Heart left ventricle (tissue), 16 donors: ENCODE measurements around the gene MAML2. TPM values are rescaled to one million over a fixed set of nuclear protein-coding genes. Genes with fewer than 3 reads are reported as not detected.

Source experiments
- ATAC-seq, 4 donors: fragments of 200-7000 bp; cut with Tn5 transposase; one replicate each; pipeline ENCODE4 v1.9.1; 2020 to 2022; ENCODE audit warnings: moderate library complexity in 4 of 4, mild to moderate bottlenecking in 3 of 4, moderate number of reproducible peaks in 1 of 4
- DNase-seq, 5 donors: peaks; one replicate each; pipeline ENCODE4 v3.0.0-alpha.2; 2020
- H3K27ac ChIP-seq, 12 donors: fragments of 200-600 bp; sonication (generic) in 4 of 12; one replicate each; pipeline versions ENCODE4 v1.5.0 to v1.8.0; 2016 to 2022; ENCODE audit warnings: mild to moderate bottlenecking in 2 of 12
- H3K27me3 ChIP-seq, 9 donors: fragments of 200-600 bp; sonication (generic) in 2 of 9; one replicate each; pipeline versions ENCODE4 v1.5.1 to v1.8.0; 2016 to 2022; ENCODE audit warnings: mild to moderate bottlenecking in 3 of 9
- H3K36me3 ChIP-seq, 9 donors: fragments of 200-600 bp; sonication (generic) in 2 of 9; one replicate each; pipeline versions ENCODE4 v1.5.0 to v1.8.0; 2018 to 2022; ENCODE audit warnings: mild to moderate bottlenecking in 2 of 9
- H3K4me1 ChIP-seq, 12 donors: fragments of 200-600 bp; sonication (generic) in 4 of 12; one replicate each; pipeline versions ENCODE4 v1.5.0 to v1.8.0; 2016 to 2022; ENCODE audit warnings: mild to moderate bottlenecking in 3 of 12
- H3K4me3 ChIP-seq, 12 donors: fragments of 200-600 bp; sonication (generic) in 4 of 12; one replicate each; pipeline versions ENCODE4 v1.5.0 to v1.8.0; 2017 to 2022; ENCODE audit warnings: mild to moderate bottlenecking in 9 of 12, moderate library complexity in 4 of 12
- H3K9me3 ChIP-seq, 12 donors: fragments of 200-600 bp; sonication (generic) in 4 of 12; one replicate each; pipeline versions ENCODE4 v1.5.0 to v1.8.0; 2016 to 2022; ENCODE audit warnings: mild to moderate bottlenecking in 1 of 12
- POLR2A ChIP-seq, 2 donors: fragments of 450-650 bp; IDR thresholded peaks; one replicate each; pipeline ENCODE4 v1.6.1; 2017; ENCODE audit warnings: antibody characterized with exemption in 2 of 2, mild to moderate bottlenecking in 2 of 2, moderate library complexity in 2 of 2
- WGBS, 4 donors: extraction: QIAGEN DNeasy Blood & Tissue Kit in 2 of 4; methylation state at CpG; one replicate each; pipeline versions ENCODE4 v1.1.5 to v1.1.7; 2013 to 2018; 5-methylcytosine and 5-hydroxymethylcytosine counted together
- intact Hi-C, 10 donors: fragments of 100-400 bp; cut with DNase I; formaldehyde crosslinking; loops; one replicate each; pipeline versions ENCODE4 v1.11.1 to v1.14.2; 2022
- polyA plus RNA-seq, 2 donors: library from polyadenylated mRNA; stranded (reverse); fragments of 200-250 nt; gene quantifications; one replicate each; pipeline ENCODE4 v1.2.3, GENCODE V29; 2013
- total RNA-seq, 9 donors: library from RNA; depleted of rRNA in 2 of 9; stranded (reverse); fragments of >200 nt in 2 of 9; fragmentation: NEBNext Ultra II Directional in 3 of 9; extraction: Animal tissue kit (Norgen Biotek cat#: 25700) in 3 of 9; gene quantifications; one replicate each; pipeline versions ENCODE4 v1.1.0 to v1.2.4, GENCODE V29; 2016 to 2023
- TF ChIP-seq, protein P1 (sequence below), 12 donors: fragments of 200-600 bp; sonication (generic) in 4 of 12; IDR thresholded peaks; one replicate each; pipeline versions ENCODE4 v1.5.0 to v1.8.0; 2018 to 2022; ENCODE audit warnings: antibody characterized with exemption in 12 of 12, mild to moderate bottlenecking in 5 of 12
- donor health status: ischemic (EF 13 %, LVEDD 7.1; RV severe dilation, severe dysfunction).
- donor health status: healthy with polysubstance abuse.
- donor health status: DM: no; HTN: yes; CAD: no.
- donor health status: DM: no; HTN: no; CAD: no.
- donor health status: ischemic (EF 25% LVEDD 6.9; RV normal size, moderate dysfunction).
- donor health status: ischemic (EF 25% LVEDD 5.7; RV mildly dilated, moderate dysfunction).
- donor health status: healthy.
- donor health status: DM: yes; HTN: yes; CAD: no.
- donor health status: ischemic (EF 35%, LVEDD 5.7; RV mildly dilated, moderate dysfunction).
- donor health status: nonischemic (EF 11% LVEDD 7.7; RV severe dilation, severe dysfunction).
- donor health status: DM: yes; HTN: yes; CAD: no.
- donor health status: PGD.
- donor health status: ischemic (EF 29% LVEDD 5.4; RV normal size, mild dysfunction).
- donor health status: nonischemic (EF 23%, LVEDD 6.1; RV moderate dilation, normal function).

The MAML2 gene
- total and polyA plus RNA-seq, 11 donors = 1.3 to 10.8 (median 4.8) TPM

DNA sequence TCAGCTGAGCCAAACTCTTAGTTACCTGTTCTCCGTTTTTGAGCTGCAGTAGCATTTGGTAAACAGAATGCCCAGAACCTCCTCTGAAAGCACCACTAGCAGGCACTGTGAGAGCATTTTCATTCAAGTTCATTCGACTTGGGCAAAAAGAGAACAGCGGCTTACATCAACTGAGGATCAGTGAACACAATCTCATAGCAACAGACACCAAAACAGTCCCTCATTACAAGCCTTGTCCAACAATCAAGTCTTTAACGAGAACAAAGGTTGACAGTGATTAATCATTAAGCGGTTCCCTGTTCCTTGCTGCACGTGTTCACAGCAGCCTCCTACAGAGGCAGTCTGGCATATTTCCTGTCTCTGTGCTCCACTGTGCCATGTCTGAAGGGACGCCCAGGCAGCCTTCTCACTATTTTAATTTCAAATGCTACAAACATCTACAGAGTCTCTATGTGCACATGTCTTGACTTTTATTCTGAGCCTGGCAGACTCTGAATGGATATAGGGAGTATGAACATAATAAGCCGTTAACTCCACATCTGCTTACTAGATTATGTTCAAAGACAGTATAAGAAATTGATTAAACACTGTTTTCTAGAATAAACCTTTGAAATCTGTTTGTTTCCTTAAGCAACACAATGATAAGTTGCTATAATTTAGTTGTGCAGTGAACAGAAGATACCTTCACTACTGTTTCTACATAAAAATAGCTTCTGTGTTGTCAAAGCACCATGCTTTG is 330.7 kb downstream of the MAML2 start:
- no peak for TF ChIP-seq POLR2A (IDR thresholded peaks at IDR 0.05)
- TF ChIP-seq, protein P1, sequence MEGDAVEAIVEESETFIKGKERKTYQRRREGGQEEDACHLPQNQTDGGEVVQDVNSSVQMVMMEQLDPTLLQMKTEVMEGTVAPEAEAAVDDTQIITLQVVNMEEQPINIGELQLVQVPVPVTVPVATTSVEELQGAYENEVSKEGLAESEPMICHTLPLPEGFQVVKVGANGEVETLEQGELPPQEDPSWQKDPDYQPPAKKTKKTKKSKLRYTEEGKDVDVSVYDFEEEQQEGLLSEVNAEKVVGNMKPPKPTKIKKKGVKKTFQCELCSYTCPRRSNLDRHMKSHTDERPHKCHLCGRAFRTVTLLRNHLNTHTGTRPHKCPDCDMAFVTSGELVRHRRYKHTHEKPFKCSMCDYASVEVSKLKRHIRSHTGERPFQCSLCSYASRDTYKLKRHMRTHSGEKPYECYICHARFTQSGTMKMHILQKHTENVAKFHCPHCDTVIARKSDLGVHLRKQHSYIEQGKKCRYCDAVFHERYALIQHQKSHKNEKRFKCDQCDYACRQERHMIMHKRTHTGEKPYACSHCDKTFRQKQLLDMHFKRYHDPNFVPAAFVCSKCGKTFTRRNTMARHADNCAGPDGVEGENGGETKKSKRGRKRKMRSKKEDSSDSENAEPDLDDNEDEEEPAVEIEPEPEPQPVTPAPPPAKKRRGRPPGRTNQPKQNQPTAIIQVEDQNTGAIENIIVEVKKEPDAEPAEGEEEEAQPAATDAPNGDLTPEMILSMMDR (IDR thresholded peaks at IDR 0.05) = peak in 10 of 12 donors; percentile 9 to 63 (median 44)
- 30 to 38% (median 35%) methylated on average over 8 of the region's 8 CpGs for WGBS, 4 donors

DNA sequence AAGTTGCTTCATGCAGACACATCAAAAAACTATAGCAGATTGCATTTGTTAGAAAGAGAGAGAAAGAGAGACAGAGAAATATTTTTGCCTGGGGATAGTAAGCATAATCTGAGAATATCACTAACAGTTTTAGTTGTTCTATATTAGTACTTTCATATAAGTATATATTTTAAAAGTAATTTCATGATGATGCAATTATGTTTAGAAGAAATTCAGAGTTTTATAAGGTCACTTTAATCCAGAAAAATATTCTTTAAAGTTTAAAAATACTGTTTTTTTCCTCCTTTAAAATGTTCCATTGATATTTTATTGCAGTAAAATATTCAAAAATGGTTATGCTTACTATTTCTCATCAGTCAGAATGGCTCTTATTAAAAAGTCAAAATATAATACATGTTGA is 332.3 kb downstream of the MAML2 start:
- no peak for ATAC-seq
- Histone ChIP-seq H3K9me3 (no peaks in the 10 kb centered on the region), H3K4me1 (peaks cover 0 to 41% (median 4%) of the 10 kb centered on the region in 12 donors)

More for the DNA sequence above, 330.7 kb downstream of the MAML2 start:
- peaks cover 0 to 41% (median 4%) of the 10 kb centered on the region in 12 donors for H3K4me1 ChIP-seq
- peak overlapping the region in 1 of 12 donors; percentile 23 for H3K4me3 ChIP-seq
- DNase-seq (peak in 2 of 5 donors; percentile 22 to 44), ATAC-seq (peak; percentile 46 to 88 (median 78))
- H3K36me3 ChIP-seq = no peaks in the 10 kb centered on the region
- H3K27me3 ChIP-seq = no peaks in the 10 kb centered on the region
- intact Hi-C loops = loop anchor here in 1 of 10 donors (5.0 kb wide), 1 partner anchor 330 kb away; the partner anchor contains the start of gene MAML2
- peak overlapping the region in 7 of 12 donors; percentile 21 to 52 (median 33) for H3K27ac ChIP-seq
- H3K9me3 ChIP-seq = no peaks in the 10 kb centered on the region

DNA sequence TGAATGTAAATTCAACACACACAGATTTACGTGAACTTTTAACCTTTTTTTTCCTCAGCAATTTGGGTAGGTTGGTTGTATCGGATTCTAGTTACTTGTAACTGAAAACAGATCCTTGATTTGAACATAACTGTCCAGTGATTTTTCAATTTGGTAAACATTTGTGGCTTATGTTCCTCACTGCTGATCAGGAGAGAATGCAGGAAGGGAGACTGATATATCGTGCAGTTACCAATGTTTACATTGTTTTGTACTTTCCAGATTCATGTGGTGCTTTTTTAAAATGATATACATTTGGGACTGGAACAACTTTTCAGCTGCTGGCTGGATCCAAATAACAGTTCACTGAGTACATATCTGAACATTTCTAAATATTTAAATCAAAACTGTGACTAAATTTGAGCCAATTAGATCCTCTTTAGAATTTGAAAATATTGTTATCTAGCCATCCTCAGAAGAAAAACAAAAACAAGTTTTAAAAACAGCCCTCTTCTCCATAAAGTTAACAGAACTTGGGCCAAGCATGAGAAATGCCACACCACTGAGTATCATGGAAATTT is 334.8 kb downstream of the MAML2 start:
- ATAC-seq = no peak
- Histone ChIP-seq H3K4me1 (peaks cover 0 to 22% (median 4%) of the 10 kb centered on the region in 12 donors), H3K27me3 (no peaks in the 10 kb centered on the region), H3K9me3 (no peaks in the 10 kb centered on the region), H3K4me3 (no peak overlapping the region), H3K27ac (no peak overlapping the region), H3K36me3 (no peaks in the 10 kb centered on the region)
- TF ChIP-seq, protein P1 (IDR thresholded peaks at IDR 0.05) = no peak
- no peak for TF ChIP-seq POLR2A (IDR thresholded peaks at IDR 0.05)
- 75 to 91% (median 80%) methylated on average over 3 of the region's 3 CpGs for WGBS, 4 donors
- no peak for DNase-seq
- intact Hi-C loops = no loop called here

More for the DNA sequence above, 332.3 kb downstream of the MAML2 start:
- Histone ChIP-seq H3K4me3 (no peak overlapping the region), H3K36me3 (no peaks in the 10 kb centered on the region), H3K27me3 (no peaks in the 10 kb centered on the region), H3K27ac (no peak overlapping the region)
- intact Hi-C loops = loop anchor here in 1 of 10 donors (5.0 kb wide), 1 partner anchor 332 kb away; the partner anchor contains the start of gene MAML2
- no peak for TF ChIP-seq POLR2A (IDR thresholded peaks at IDR 0.05)
- TF ChIP-seq, protein P1 (IDR thresholded peaks at IDR 0.05) = no peak
- no peak for DNase-seq

DNA sequence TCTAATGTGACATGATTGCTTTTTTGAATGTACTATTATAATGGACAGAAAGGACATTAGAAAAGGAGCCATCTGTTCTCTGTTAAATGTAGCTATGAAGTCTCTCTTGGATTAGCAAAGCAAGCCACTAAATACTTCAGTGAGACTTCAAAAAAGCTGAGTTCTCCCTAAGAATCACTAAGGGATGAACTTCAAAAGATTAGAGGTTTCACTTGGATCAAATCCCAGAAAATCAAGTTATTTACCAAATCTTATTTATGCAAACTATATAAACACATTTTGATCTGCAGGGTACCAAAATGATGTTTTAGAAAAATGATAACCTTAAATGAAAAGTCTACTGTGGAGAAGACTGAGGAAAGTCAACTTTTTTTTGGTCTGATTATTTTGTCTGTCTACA is 337.0 kb downstream of the MAML2 start:
- TF ChIP-seq, protein P1 (IDR thresholded peaks at IDR 0.05) = no peak
- TF ChIP-seq POLR2A (IDR thresholded peaks at IDR 0.05) = no peak
- Histone ChIP-seq H3K4me3 (no peak overlapping the region), H3K27ac (no peak overlapping the region), H3K36me3 (no peaks in the 10 kb centered on the region), H3K27me3 (no peaks in the 10 kb centered on the region), H3K9me3 (no peaks in the 10 kb centered on the region), H3K4me1 (peaks cover 0 to 13% (median 4%) of the 10 kb centered on the region in 12 donors)
- DNase-seq (no peak), ATAC-seq (no peak)
- intact Hi-C loops = no loop called here
